H9 (cell line): ENCODE results near the gene CLOCK. TPM values are rescaled to one million over a fixed set of nuclear protein-coding genes. Genes with fewer than 3 reads are reported as not detected.

Source experiments
- DNase-seq: peaks from one replicate; pipeline ENCODE4 v3.0.0-alpha.2; 2017
- H2AFZ ChIP-seq: one replicate; pipeline ENCODE4 v1.6.1; 2013; ENCODE audit warnings: mild to moderate bottlenecking, low read length, control low read depth, moderate library complexity
- H2AK5ac ChIP-seq: 2 replicates; pipeline ENCODE4 v1.6.1; 2013; ENCODE audit warnings: low read length, control low read depth, mixed read lengths; ENCODE audit not compliant: insufficient read length
- H2BK120ac ChIP-seq: one replicate; pipeline ENCODE4 v1.6.1; 2013; ENCODE audit warnings: low read depth, mild to moderate bottlenecking, low read length, control low read depth, inconsistent platforms; ENCODE audit not compliant: poor library complexity, severe bottlenecking
- H2BK12ac ChIP-seq: 2 replicates; pipeline ENCODE4 v1.6.1; 2013; ENCODE audit warnings: low read length, control low read depth, mixed read lengths, low read depth; ENCODE audit not compliant: insufficient read length
- H2BK15ac ChIP-seq: 2 replicates; pipeline ENCODE4 v1.6.1; 2013; ENCODE audit warnings: low read depth, low read length, control low read depth
- H2BK20ac ChIP-seq: one replicate; pipeline ENCODE4 v1.6.1; 2013; ENCODE audit warnings: low read depth, mild to moderate bottlenecking, low read length, control low read depth, inconsistent platforms; ENCODE audit not compliant: poor library complexity, severe bottlenecking
- H2BK5ac ChIP-seq: 2 replicates; pipeline ENCODE4 v1.6.1; 2013; ENCODE audit warnings: low read length, control low read depth, mixed read lengths; ENCODE audit not compliant: insufficient read length
- H3K14ac ChIP-seq: 2 replicates; pipeline ENCODE4 v1.6.1; 2013; ENCODE audit warnings: low read length, control low read depth; ENCODE audit not compliant: insufficient read depth
- H3K18ac ChIP-seq: 2 replicates; pipeline ENCODE4 v1.6.1; 2013; ENCODE audit warnings: low read depth, mild to moderate bottlenecking, mixed read lengths, low read length, control low read depth; ENCODE audit not compliant: insufficient read length
- H3K23ac ChIP-seq: 2 replicates; pipeline ENCODE4 v1.6.1; 2013; ENCODE audit warnings: low read length, control low read depth, mixed read lengths, low read depth; ENCODE audit not compliant: insufficient read length
- H3K23me2 ChIP-seq: 2 replicates; pipeline ENCODE4 v1.6.1; 2013; ENCODE audit warnings: low read depth, mild to moderate bottlenecking, mixed read lengths, low read length, control low read depth; ENCODE audit not compliant: insufficient read length, poor library complexity, severe bottlenecking
- H3K27ac ChIP-seq: 2 replicates; pipeline ENCODE4 v1.5.1; 2013; ENCODE audit warnings: low read length, control low read depth, mixed read lengths, low read depth; ENCODE audit not compliant: insufficient read length
- H3K27me3 ChIP-seq: 2 replicates; pipeline ENCODE4 v1.6.1; 2013; ENCODE audit warnings: low read length, control low read depth, inconsistent platforms; ENCODE audit not compliant: insufficient read depth
- H3K4ac ChIP-seq: 2 replicates; pipeline ENCODE4 v1.6.1; 2013; ENCODE audit warnings: low read depth, mild to moderate bottlenecking, control low read depth, inconsistent platforms, low read length, moderate library complexity
- H3K4me1 ChIP-seq: 2 replicates; pipeline ENCODE4 v1.6.1; 2013; ENCODE audit warnings: low read length, control low read depth, inconsistent platforms; ENCODE audit not compliant: insufficient read depth
- H3K4me2 ChIP-seq: 2 replicates; pipeline ENCODE4 v1.6.1; 2013; ENCODE audit warnings: low read length, control low read depth, mixed read lengths; ENCODE audit not compliant: insufficient read length, insufficient read depth
- H3K56ac ChIP-seq: 2 replicates; pipeline ENCODE4 v1.6.1; 2013; ENCODE audit warnings: low read depth, mild to moderate bottlenecking, mixed read lengths, low read length, control low read depth; ENCODE audit not compliant: insufficient read length
- H3K79me1 ChIP-seq: 2 replicates; pipeline ENCODE4 v1.6.1; 2013; ENCODE audit warnings: low read depth, mild to moderate bottlenecking, moderate library complexity, low read length, control low read depth, inconsistent platforms; ENCODE audit not compliant: insufficient read depth, poor library complexity, severe bottlenecking
- H3K79me2 ChIP-seq: 2 replicates; pipeline ENCODE4 v1.6.1; 2013; ENCODE audit warnings: low read length, control low read depth, inconsistent platforms; ENCODE audit not compliant: insufficient read depth
- H3K9ac ChIP-seq: 2 replicates; pipeline ENCODE4 v1.6.1; 2013; ENCODE audit warnings: low read length, control low read depth, mixed read lengths; ENCODE audit not compliant: insufficient read length; ENCODE audit errors: extremely low read depth
- H3K9me3 ChIP-seq: one replicate; pipeline ENCODE4 v1.6.1; 2013; ENCODE audit warnings: low read depth, low read length, inconsistent platforms; ENCODE audit not compliant: control insufficient read depth
- H3T11ph ChIP-seq: one replicate; pipeline ENCODE4 v1.6.1; 2013; ENCODE audit warnings: mild to moderate bottlenecking, low read length, control low read depth, inconsistent platforms
- H4K20me1 ChIP-seq: one replicate; pipeline ENCODE4 v1.6.1; 2013; ENCODE audit not compliant: control insufficient read depth, insufficient read length, insufficient read depth
- H4K5ac ChIP-seq: 2 replicates; pipeline ENCODE4 v1.6.1; 2013; ENCODE audit warnings: low read depth, mild to moderate bottlenecking, mixed read lengths, low read length, control low read depth; ENCODE audit not compliant: insufficient read length
- H4K8ac ChIP-seq: replicated peaks from 2 replicates; pipeline ENCODE4 v1.6.1; 2013; ENCODE audit warnings: low read length, control low read depth, mixed read lengths, low read depth; ENCODE audit not compliant: insufficient read length
- H4K91ac ChIP-seq: 2 replicates; pipeline ENCODE4 v1.6.1; 2013; ENCODE audit warnings: low read depth, mild to moderate bottlenecking, moderate library complexity, mixed read lengths, low read length, control low read depth; ENCODE audit not compliant: insufficient read length
- H3K27ac Mint-ChIP-seq, 3 experiments: 2 replicates in 2 of 3; 3 replicates in 1 of 3; pipeline ENCODE4 v1.8.0; 2020 to 2021; ENCODE audit warnings: mixed read lengths in 3 of 3, mild to moderate bottlenecking in 1 of 3, moderate library complexity in 1 of 3
- H3K27me3 Mint-ChIP-seq: 2 replicates; pipeline ENCODE4 v1.8.0; 2021; ENCODE audit warnings: low read depth, mild to moderate bottlenecking, moderate library complexity, mixed read lengths
- H3K36me3 Mint-ChIP-seq, 3 experiments: 2 replicates in 2 of 3; 3 replicates in 1 of 3; pipeline ENCODE4 v1.8.0; 2020 to 2021; ENCODE audit warnings: low read depth in 3 of 3, mixed read lengths in 3 of 3; ENCODE audit not compliant: insufficient read depth in 1 of 3
- H3K4me1 Mint-ChIP-seq, 2 experiments: 2 replicates each; pipeline ENCODE4 v1.8.0; 2020; ENCODE audit warnings: mixed read lengths in 2 of 2
- H3K4me3 Mint-ChIP-seq, 2 experiments: 2 replicates in 1 of 2; 3 replicates in 1 of 2; pipeline ENCODE4 v1.8.0; 2020 to 2021; ENCODE audit warnings: mild to moderate bottlenecking in 2 of 2, mixed read lengths in 2 of 2, moderate library complexity in 1 of 2
- H3K9me3 Mint-ChIP-seq, 2 experiments: 2 replicates in 1 of 2; 3 replicates in 1 of 2; pipeline ENCODE4 v1.8.0; 2020; ENCODE audit warnings: mild to moderate bottlenecking in 2 of 2, mixed read lengths in 2 of 2, moderate library complexity in 1 of 2
- WGBS: extraction: QIAGEN DNeasy Blood & Tissue Kit; methylation state at CpG from one replicate; pipeline ENCODE4 v1.1.7; 2013; ENCODE audit warnings: missing lambda C conversion rate, low lambda C conversion rate, mixed read lengths; ENCODE audit not compliant: insufficient read length; ENCODE audit errors: extremely low coverage; 5-methylcytosine and 5-hydroxymethylcytosine counted together
- total RNA-seq: library from RNA; stranded (reverse); gene quantifications from 2 replicates; pipeline ENCODE4 v1.2.1, GENCODE V29; 2021
- TF ChIP-seq, protein P1 (sequence below): fragments of 200-600 bp; sonication (generic); conservative IDR thresholded peaks from 3 replicates; pipeline ENCODE4 v1.8.0; 2021; ENCODE audit warnings: antibody characterized with exemption, mild to moderate bottlenecking

CLOCK gene
- total RNA-seq, 1 experiment from 2014 or later = 16.2 TPM

DNA sequence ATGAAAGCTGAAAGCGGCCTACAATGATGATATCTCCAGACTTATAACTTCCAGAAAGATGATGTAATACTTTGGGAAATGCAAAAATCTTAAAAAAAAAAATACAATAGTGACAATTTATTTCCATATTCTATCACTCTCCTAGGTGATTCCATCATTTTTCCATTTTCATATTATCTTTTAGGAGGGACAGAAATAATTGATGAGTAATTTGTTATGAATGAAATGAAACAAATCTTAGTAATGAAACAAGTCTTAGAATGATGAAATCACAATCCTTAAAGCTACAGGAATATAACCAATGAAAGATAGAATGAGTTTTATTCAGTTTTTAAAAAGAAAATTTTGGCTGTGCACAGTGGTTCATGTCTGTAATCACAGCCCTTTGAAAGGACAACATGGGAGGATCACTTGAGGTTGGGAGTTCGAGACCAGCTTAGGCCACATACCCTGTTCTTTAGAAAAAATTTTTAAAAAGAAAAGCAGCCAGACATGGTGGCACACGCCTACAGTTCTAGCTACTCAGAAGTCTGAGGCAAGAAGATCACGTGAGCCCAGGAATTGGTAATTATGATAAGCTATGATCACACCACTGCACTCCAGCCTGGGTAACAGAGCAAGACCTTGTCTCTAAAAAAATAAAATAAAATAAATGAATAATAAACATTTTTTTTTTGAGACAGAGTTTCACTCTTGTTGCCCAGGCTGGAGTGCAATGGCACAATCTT lies 21.7 kb downstream of the CLOCK start:
- H2BK5ac ChIP-seq = no peak overlapping the region
- H3K27me3 Mint-ChIP-seq = no peaks in the 10 kb centered on the region
- no peak overlapping the region for H3K4me3 Mint-ChIP-seq
- no peak overlapping the region for H4K91ac ChIP-seq
- H3K36me3 Mint-ChIP-seq = peaks cover 0 to 3% (median 0%) of the 10 kb centered on the region in 3 experiments; a peak in 3 of 7 replicates
- peaks cover 2% of the 10 kb centered on the region; the same call in 1 of the 2 replicates for H3K79me2 ChIP-seq
- H4K20me1 ChIP-seq = no peaks in the 10 kb centered on the region
- H3K9me3 ChIP-seq = no peaks in the 10 kb centered on the region
- H3K27ac ChIP-seq = no peak overlapping the region
- no peak overlapping the region for H3K9ac ChIP-seq
- no peak overlapping the region for H2AK5ac ChIP-seq
- H3K79me1 ChIP-seq = peaks cover 5% of the 10 kb centered on the region
- H2BK20ac ChIP-seq = no peak overlapping the region
- H3K56ac ChIP-seq = no peak overlapping the region
- peaks cover 28 to 29% of the 10 kb centered on the region in 2 experiments for H3K4me1 Mint-ChIP-seq
- H3K4me2 ChIP-seq = no peak overlapping the region
- H2BK15ac ChIP-seq = no peak overlapping the region
- H2BK12ac ChIP-seq = no peak overlapping the region
- no peak overlapping the region for H4K8ac ChIP-seq
- H3K4ac ChIP-seq = no peak overlapping the region
- no peak overlapping the region for H2AFZ ChIP-seq
- no CpG with 5 or more reads among the region's 4 CpGs for WGBS
- DNase-seq = no peak
- no peak overlapping the region for H3K18ac ChIP-seq
- no peaks in the 10 kb centered on the region; the same call in 1 of the 2 replicates for H3K4me1 ChIP-seq
- H3K14ac ChIP-seq = no peak overlapping the region
- no peak overlapping the region; a peak in 1 of 7 replicates for H3K27ac Mint-ChIP-seq
- no peaks in the 10 kb centered on the region for H3K9me3 Mint-ChIP-seq
- TF ChIP-seq, protein P1, sequence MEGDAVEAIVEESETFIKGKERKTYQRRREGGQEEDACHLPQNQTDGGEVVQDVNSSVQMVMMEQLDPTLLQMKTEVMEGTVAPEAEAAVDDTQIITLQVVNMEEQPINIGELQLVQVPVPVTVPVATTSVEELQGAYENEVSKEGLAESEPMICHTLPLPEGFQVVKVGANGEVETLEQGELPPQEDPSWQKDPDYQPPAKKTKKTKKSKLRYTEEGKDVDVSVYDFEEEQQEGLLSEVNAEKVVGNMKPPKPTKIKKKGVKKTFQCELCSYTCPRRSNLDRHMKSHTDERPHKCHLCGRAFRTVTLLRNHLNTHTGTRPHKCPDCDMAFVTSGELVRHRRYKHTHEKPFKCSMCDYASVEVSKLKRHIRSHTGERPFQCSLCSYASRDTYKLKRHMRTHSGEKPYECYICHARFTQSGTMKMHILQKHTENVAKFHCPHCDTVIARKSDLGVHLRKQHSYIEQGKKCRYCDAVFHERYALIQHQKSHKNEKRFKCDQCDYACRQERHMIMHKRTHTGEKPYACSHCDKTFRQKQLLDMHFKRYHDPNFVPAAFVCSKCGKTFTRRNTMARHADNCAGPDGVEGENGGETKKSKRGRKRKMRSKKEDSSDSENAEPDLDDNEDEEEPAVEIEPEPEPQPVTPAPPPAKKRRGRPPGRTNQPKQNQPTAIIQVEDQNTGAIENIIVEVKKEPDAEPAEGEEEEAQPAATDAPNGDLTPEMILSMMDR = no peak
- no peaks in the 10 kb centered on the region for H3K27me3 ChIP-seq
- H3T11ph ChIP-seq = no peak overlapping the region
- no peak overlapping the region for H4K5ac ChIP-seq
- H3K23me2 ChIP-seq = no peaks in the 10 kb centered on the region
- no peak overlapping the region for H3K23ac ChIP-seq
- no peak overlapping the region for H2BK120ac ChIP-seq
